Neural cell (in vitro differentiated cells): ENCODE results near the gene PYGB. TPM values are rescaled to one million over a fixed set of nuclear protein-coding genes. Genes with fewer than 3 reads are reported as not detected.

ENCODE experiments used
- H2AFZ ChIP-seq: fragments of 200-600, 300-800 bp; sonication (generic), shearing (Covaris generic); 2 replicates; pipeline ENCODE4 v1.6.0; 2014; ENCODE audit warnings: low read depth, mild to moderate bottlenecking, antibody characterized with exemption, low read length, moderate library complexity
- H3F3A ChIP-seq: fragments of 200-600 bp; shearing (Covaris generic); 2 replicates; pipeline ENCODE4 v1.6.1; 2016; ENCODE audit warnings: mild to moderate bottlenecking, moderate library complexity, mixed read lengths, antibody characterized with exemption, low read length; ENCODE audit not compliant: insufficient read depth, poor library complexity, severe bottlenecking
- H3K27ac ChIP-seq: fragments of 200-600, 300-800 bp; sonication (generic), shearing (Covaris generic); 2 replicates; pipeline ENCODE4 v1.5.1; 2014; ENCODE audit warnings: mild to moderate bottlenecking, low read length, moderate library complexity
- H3K27me3 ChIP-seq: fragments of 300-800, 200-600 bp; sonication (generic), shearing (Covaris generic); 2 replicates; pipeline ENCODE4 v1.6.0; 2014; ENCODE audit warnings: mild to moderate bottlenecking, low read depth, low read length, moderate library complexity; ENCODE audit not compliant: insufficient read depth
- H3K36me3 ChIP-seq: fragments of 300-800, 200-600 bp; sonication (generic), shearing (Covaris generic); 2 replicates; pipeline ENCODE4 v1.5.1; 2014; ENCODE audit warnings: mild to moderate bottlenecking, antibody characterized with exemption, low read length, moderate library complexity; ENCODE audit not compliant: insufficient read depth
- H3K4me2 ChIP-seq: fragments of 300-800, 200-600 bp; sonication (generic), shearing (Covaris generic); 2 replicates; pipeline ENCODE4 v1.6.0; 2014; ENCODE audit warnings: mild to moderate bottlenecking, low read length
- H3K4me3 ChIP-seq: fragments of 300-800, 200-600 bp; sonication (generic), shearing (Covaris generic); 2 replicates; pipeline ENCODE4 v1.5.1; 2014; ENCODE audit warnings: mild to moderate bottlenecking, low read length, moderate library complexity
- H3K79me2 ChIP-seq: fragments of 200-600 bp; shearing (Covaris generic); replicated peaks from 2 replicates; pipeline ENCODE4 v1.6.0; 2014; ENCODE audit warnings: mild to moderate bottlenecking, low read length, moderate library complexity; ENCODE audit not compliant: insufficient read depth
- H3K9ac ChIP-seq: fragments of 300-800, 200-600 bp; sonication (generic), shearing (Covaris generic); 2 replicates; pipeline ENCODE4 v1.6.1; 2016; ENCODE audit warnings: mild to moderate bottlenecking, low read length, mixed read lengths
- H3K9me2 ChIP-seq: fragments of 200-600 bp; shearing (Covaris generic); 2 replicates; pipeline ENCODE4 v1.6.1; 2016; ENCODE audit warnings: mild to moderate bottlenecking, low read length, mixed read lengths; ENCODE audit not compliant: insufficient read depth
- H3K9me3 ChIP-seq: fragments of 200-600, 300-800 bp; sonication (generic), shearing (Covaris generic); 2 replicates; pipeline ENCODE4 v1.6.1; 2016; ENCODE audit warnings: mild to moderate bottlenecking, mixed run types, low read length, moderate library complexity, mixed read lengths
- H4K20me1 ChIP-seq: fragments of 200-600 bp; shearing (Covaris generic); 2 replicates; pipeline ENCODE4 v1.6.1; 2016; ENCODE audit warnings: mild to moderate bottlenecking, mixed run types; ENCODE audit not compliant: insufficient read depth
- EP300 ChIP-seq: fragments of 450-650 bp; conservative IDR thresholded peaks from 2 replicates; pipeline ENCODE4 v1.6.1; 2014; ENCODE audit warnings: antibody characterized with exemption, mild to moderate bottlenecking, moderate library complexity; ENCODE audit not compliant: poor library complexity, severe bottlenecking
- EZH2 ChIP-seq: fragments of 200-600, 300-800 bp; shearing (Covaris generic), sonication (generic); IDR thresholded peaks from 2 replicates; pipeline ENCODE4 v1.6.1; 2014; ENCODE audit warnings: antibody characterized with exemption, low read length, borderline replicate concordance, mild to moderate bottlenecking; ENCODE audit not compliant: insufficient read depth, poor library complexity, severe bottlenecking
- MXI1 ChIP-seq: fragments of 450-650 bp; conservative IDR thresholded peaks from 2 replicates; pipeline ENCODE4 v1.6.1; 2014; ENCODE audit warnings: antibody characterized with exemption, mild to moderate bottlenecking; ENCODE audit not compliant: poor library complexity, severe bottlenecking
- POLR2AphosphoS5 ChIP-seq: IDR thresholded peaks from 2 replicates; pipeline ENCODE4 v1.6.1; 2012
- RAD21 ChIP-seq: fragments of 450-650 bp; conservative IDR thresholded peaks from 2 replicates; pipeline ENCODE4 v1.6.1; 2014; ENCODE audit warnings: antibody characterized with exemption, mild to moderate bottlenecking, moderate library complexity
- REST ChIP-seq: IDR thresholded peaks from 2 replicates; pipeline ENCODE4 v1.6.1; 2012; ENCODE audit warnings: borderline replicate concordance
- SMC3 ChIP-seq: fragments of 450-650 bp; conservative IDR thresholded peaks from 2 replicates; pipeline ENCODE4 v1.6.1; 2014; ENCODE audit warnings: antibody characterized with exemption, mild to moderate bottlenecking, moderate library complexity; ENCODE audit not compliant: poor library complexity
- TAF1 ChIP-seq: IDR thresholded peaks from 2 replicates; pipeline ENCODE4 v1.6.1; 2012; ENCODE audit warnings: low read depth
- polyA plus RNA-seq: library from polyadenylated mRNA; depleted of rRNA; stranded (reverse); fragments of >200 nt; gene quantifications from 2 replicates; pipeline ENCODE4 v1.2.3, GENCODE V29; 2014
- TF ChIP-seq, protein P1 (sequence below): fragments of 450-650 bp; IDR thresholded peaks from 2 replicates; pipeline ENCODE4 v1.5.1; 2014; ENCODE audit warnings: antibody characterized with exemption, mild to moderate bottlenecking, moderate library complexity; ENCODE audit not compliant: poor library complexity, severe bottlenecking

Gene PYGB
- polyA plus RNA-seq, 1 donor from 2014 or later, result 70.5 TPM

GRCh38 chr20:25299806-25300205 is 51.9 kb downstream of the PYGB start:
- Histone ChIP-seq H3K36me3 (no peaks in the 10 kb centered on the region), H3K4me3 (no peak overlapping the region), H3K9me2 (no peaks in the 10 kb centered on the region), H3K27me3 (no peaks in the 10 kb centered on the region), H3K79me2 (no peaks in the 10 kb centered on the region), H3F3A (no peaks in the 10 kb centered on the region), H3K4me2 (no peak overlapping the region), H3K9me3 (no peaks in the 10 kb centered on the region), H3K9ac (no peak overlapping the region), H4K20me1 (no peaks in the 10 kb centered on the region), H3K27ac (no peak overlapping the region), H2AFZ (no peak overlapping the region)
- TF ChIP-seq EP300 (no peak), EZH2 (no peak), REST (no peak), SMC3 (no peak), TAF1 (no peak), MXI1 (no peak), POLR2AphosphoS5 (no peak), RAD21 (no peak)
- TF ChIP-seq, protein P1, sequence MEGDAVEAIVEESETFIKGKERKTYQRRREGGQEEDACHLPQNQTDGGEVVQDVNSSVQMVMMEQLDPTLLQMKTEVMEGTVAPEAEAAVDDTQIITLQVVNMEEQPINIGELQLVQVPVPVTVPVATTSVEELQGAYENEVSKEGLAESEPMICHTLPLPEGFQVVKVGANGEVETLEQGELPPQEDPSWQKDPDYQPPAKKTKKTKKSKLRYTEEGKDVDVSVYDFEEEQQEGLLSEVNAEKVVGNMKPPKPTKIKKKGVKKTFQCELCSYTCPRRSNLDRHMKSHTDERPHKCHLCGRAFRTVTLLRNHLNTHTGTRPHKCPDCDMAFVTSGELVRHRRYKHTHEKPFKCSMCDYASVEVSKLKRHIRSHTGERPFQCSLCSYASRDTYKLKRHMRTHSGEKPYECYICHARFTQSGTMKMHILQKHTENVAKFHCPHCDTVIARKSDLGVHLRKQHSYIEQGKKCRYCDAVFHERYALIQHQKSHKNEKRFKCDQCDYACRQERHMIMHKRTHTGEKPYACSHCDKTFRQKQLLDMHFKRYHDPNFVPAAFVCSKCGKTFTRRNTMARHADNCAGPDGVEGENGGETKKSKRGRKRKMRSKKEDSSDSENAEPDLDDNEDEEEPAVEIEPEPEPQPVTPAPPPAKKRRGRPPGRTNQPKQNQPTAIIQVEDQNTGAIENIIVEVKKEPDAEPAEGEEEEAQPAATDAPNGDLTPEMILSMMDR, result no peak

GRCh38 chr20:25300496-25301170 is 52.7 kb downstream of the PYGB start:
- no peaks in the 10 kb centered on the region for H3K9me3 ChIP-seq
- H3K4me3 ChIP-seq, result no peak overlapping the region
- H4K20me1 ChIP-seq, result no peaks in the 10 kb centered on the region
- H3F3A ChIP-seq, result no peaks in the 10 kb centered on the region
- no peaks in the 10 kb centered on the region for H3K79me2 ChIP-seq
- H3K4me2 ChIP-seq, result no peak overlapping the region
- TF ChIP-seq RAD21 (no peak), POLR2AphosphoS5 (no peak), EP300 (no peak), TAF1 (no peak), REST (no peak), EZH2 (no peak), MXI1 (no peak), SMC3 (no peak)
- TF ChIP-seq, protein P1, result no peak
- H3K27ac ChIP-seq, result no peak overlapping the region
- no peaks in the 10 kb centered on the region for H3K9me2 ChIP-seq
- no peaks in the 10 kb centered on the region for H3K27me3 ChIP-seq
- no peak overlapping the region for H2AFZ ChIP-seq
- H3K9ac ChIP-seq, result no peak overlapping the region
- H3K36me3 ChIP-seq, result no peaks in the 10 kb centered on the region
